Activated CD4-positive, alpha-beta memory T cell treated with anti-CD3 and anti-CD28 coated beads for 36 hours (primary cell): ENCODE data around the gene CCT8. TPM values are rescaled to one million over a fixed set of nuclear protein-coding genes. Genes with fewer than 3 reads are reported as not detected.

Source experiments
- CTCF ChIA-PET: fragments of 350-600 bp; sonication (Branson Sonifier 250); formaldehyde crosslinking; loops from one replicate; lab custom pipeline; 2021; ENCODE audit warnings: antibody characterized with exemption, inconsistent platforms; lab: Charles Lee
- POLR2A ChIA-PET: fragments of 350-600 bp; sonication (Branson Sonifier 250); formaldehyde crosslinking; loops from one replicate; lab custom pipeline; 2021; ENCODE audit warnings: antibody characterized with exemption; lab: Charles Lee
- DNase-seq: peaks from one replicate; pipeline ENCODE4 v3.0.0-alpha.2; 2020
- H3K27ac Mint-ChIP-seq: one replicate; pipeline ENCODE4 v1.8.0; 2021; ENCODE audit warnings: mixed read lengths
- H3K27me3 Mint-ChIP-seq: one replicate; pipeline ENCODE4 v1.8.0; 2021; ENCODE audit warnings: mixed read lengths
- H3K36me3 Mint-ChIP-seq: one replicate; pipeline ENCODE4 v1.8.0; 2021; ENCODE audit warnings: mixed read lengths
- H3K4me1 Mint-ChIP-seq: one replicate; pipeline ENCODE4 v1.8.0; 2021; ENCODE audit warnings: low read depth, mixed read lengths
- H3K4me3 Mint-ChIP-seq: one replicate; pipeline ENCODE4 v1.8.0; 2021; ENCODE audit warnings: mild to moderate bottlenecking, mixed read lengths
- H3K9me3 Mint-ChIP-seq: one replicate; pipeline ENCODE4 v1.8.0; 2021; ENCODE audit warnings: mixed read lengths
- intact Hi-C: fragments of 100-400 bp; cut with micrococcal nuclease; formaldehyde crosslinking; loops from one replicate; pipeline ENCODE4 v1.15.1; 2023
- total RNA-seq, 2 experiments: library from RNA; stranded (reverse); gene quantifications; one replicate each; pipeline ENCODE4 v1.2.3, GENCODE V29; 2021

CCT8 gene
- total RNA-seq, 2 experiments from 2014 or later = 431 to 435 TPM

DNA sequence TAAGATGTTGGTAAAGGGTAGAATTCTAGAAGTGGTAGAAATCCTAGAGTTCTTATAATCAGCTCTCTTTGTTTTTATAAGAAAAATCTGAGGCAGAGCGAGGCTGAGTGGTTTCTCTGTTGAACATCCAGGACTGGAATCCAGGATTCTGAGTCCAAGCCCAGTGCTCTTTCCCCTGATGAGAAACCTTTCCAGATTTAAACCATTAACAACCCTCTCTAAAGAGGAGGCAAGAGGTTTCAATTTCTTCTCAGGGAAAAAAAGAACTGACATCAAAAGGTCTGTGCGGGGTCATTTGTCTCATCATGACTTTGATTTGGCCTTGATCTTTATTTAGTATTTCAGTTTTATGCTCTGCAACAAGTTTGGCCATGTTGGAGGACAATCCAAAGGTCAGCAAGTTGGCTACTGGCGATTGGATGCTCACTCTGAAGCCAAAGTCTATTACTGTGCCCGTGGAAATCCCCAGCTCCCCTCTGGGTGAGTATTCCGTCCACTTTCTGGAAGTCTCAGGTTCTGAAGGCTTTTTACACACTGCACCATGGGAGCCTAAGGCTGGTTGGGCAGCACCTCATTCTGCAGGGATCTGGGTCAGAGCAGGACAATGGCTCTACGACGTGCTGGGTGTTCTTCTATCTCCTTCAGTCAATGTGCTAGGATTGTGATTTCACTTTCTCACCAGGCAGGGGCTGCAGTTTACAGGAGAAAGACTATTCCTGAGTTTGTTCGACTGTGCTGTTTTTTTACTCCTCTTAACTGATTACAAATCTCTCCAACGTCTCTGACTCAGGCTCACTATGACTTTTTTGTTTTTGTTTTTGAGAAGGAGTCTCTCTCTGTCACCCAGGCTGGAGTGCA is 18.9 kb upstream of the CCT8 start:
- H3K27me3 Mint-ChIP-seq = no peaks in the 10 kb centered on the region
- H3K9me3 Mint-ChIP-seq = no peaks in the 10 kb centered on the region
- peaks cover 15% of the 10 kb centered on the region for H3K4me1 Mint-ChIP-seq
- intact Hi-C loops = no loop called here
- H3K4me3 Mint-ChIP-seq = no peak overlapping the region
- ChIA-PET CTCF (interaction anchor here (0.7 to 7.5 kb wide), 5 partner anchors 15 to 284 kb away, joined by 3 to 72 read pairs (median 5); no protein-coding TSS in a partner anchor), POLR2A (no interaction called here)
- H3K27ac Mint-ChIP-seq = no peak overlapping the region
- H3K36me3 Mint-ChIP-seq = peaks cover 13% of the 10 kb centered on the region
- no peak for DNase-seq

DNA sequence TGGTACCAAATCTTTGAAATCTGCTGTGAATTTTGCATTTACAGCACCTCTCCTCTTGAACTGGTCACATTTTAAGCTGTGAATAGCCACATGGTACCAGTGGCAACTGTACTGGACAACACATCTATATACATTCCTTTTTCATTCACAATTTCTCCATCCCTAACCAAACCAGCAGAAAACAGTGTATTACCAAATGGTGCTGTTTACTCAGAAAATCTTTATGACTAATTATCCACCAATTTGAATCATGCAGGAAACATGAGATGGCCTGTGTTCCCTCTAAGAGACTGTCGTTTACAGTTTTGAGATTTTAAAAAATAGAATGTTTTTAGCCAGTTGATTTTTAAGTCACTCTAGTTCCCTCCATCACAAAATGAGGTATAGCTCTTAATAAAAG is 17.6 kb upstream of the CCT8 start:
- ChIA-PET CTCF (interaction anchor here (1.3 to 7.5 kb wide), 6 partner anchors 17 to 286 kb away, joined by 3 to 72 read pairs (median 9); partner anchors contain the start of gene CCT8), POLR2A (interaction anchor here (1.5 kb wide), 1 partner anchor 208 kb away, joined by 3 read pairs; the partner anchor contains the start of gene BACH1)
- no peak overlapping the region for H3K4me3 Mint-ChIP-seq
- H3K9me3 Mint-ChIP-seq = no peaks in the 10 kb centered on the region
- H3K36me3 Mint-ChIP-seq = peaks cover 13% of the 10 kb centered on the region
- H3K27me3 Mint-ChIP-seq = no peaks in the 10 kb centered on the region
- DNase-seq = no peak
- peak overlapping the region; percentile 38 for H3K27ac Mint-ChIP-seq
- intact Hi-C loops = loop anchor here (2.0 kb wide), 4 partner anchors 14 to 758 kb away; no protein-coding TSS in a partner anchor
- H3K4me1 Mint-ChIP-seq = peaks cover 15% of the 10 kb centered on the region

- intact Hi-C loops = no loop called here
- CTCF ChIA-PET = no interaction called here
- no peak overlapping the region for H3K4me3 Mint-ChIP-seq
- no peak for DNase-seq
- peaks cover 26% of the 10 kb centered on the region for H3K4me1 Mint-ChIP-seq
- no peaks in the 10 kb centered on the region for H3K27me3 Mint-ChIP-seq
- H3K36me3 Mint-ChIP-seq = peaks cover 3% of the 10 kb centered on the region
- H3K9me3 Mint-ChIP-seq = no peaks in the 10 kb centered on the region
- H3K27ac Mint-ChIP-seq = no peak overlapping the region
- POLR2A ChIA-PET = interaction anchor here (1.1 kb wide), 1 partner anchor 8 kb away, joined by 3 read pairs; no protein-coding TSS in a partner anchor
These were observed 11.8 kb upstream of the CCT8 start for GRCh38 chr21:29085106-29085752.

DNA sequence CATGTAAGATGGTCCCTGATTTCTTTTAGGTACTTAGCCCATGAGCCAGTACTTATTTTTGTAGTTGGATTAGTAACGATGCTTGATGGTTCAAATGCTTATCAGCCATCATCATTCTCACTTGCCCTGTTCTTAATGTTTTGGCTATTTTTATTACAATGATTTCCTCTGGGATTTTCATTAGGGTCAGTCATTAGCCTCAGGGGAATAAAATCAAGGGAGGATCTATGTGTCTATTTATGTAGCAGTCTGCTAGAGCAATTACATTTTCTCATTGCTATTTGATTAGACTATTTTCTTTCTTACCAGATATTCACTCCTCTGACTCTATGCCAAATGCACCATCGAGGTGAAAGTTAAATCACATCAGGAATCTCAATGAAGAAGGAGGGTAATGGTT is 10.9 kb upstream of the CCT8 start:
- Mint-ChIP-seq H3K27ac (no peak overlapping the region), H3K4me3 (no peak overlapping the region), H3K27me3 (no peaks in the 10 kb centered on the region), H3K9me3 (no peaks in the 10 kb centered on the region), H3K4me1 (peaks cover 32% of the 10 kb centered on the region), H3K36me3 (peaks cover 6% of the 10 kb centered on the region)
- CTCF ChIA-PET = no interaction called here
- POLR2A ChIA-PET = no interaction called here
- no peak for DNase-seq
- intact Hi-C loops = no loop called here

- Mint-ChIP-seq H3K27ac (no peak overlapping the region), H3K4me1 (peaks cover 42% of the 10 kb centered on the region)
These were observed 9.9 kb upstream of the CCT8 start for GRCh38 chr21:29083306-29083705.

DNA sequence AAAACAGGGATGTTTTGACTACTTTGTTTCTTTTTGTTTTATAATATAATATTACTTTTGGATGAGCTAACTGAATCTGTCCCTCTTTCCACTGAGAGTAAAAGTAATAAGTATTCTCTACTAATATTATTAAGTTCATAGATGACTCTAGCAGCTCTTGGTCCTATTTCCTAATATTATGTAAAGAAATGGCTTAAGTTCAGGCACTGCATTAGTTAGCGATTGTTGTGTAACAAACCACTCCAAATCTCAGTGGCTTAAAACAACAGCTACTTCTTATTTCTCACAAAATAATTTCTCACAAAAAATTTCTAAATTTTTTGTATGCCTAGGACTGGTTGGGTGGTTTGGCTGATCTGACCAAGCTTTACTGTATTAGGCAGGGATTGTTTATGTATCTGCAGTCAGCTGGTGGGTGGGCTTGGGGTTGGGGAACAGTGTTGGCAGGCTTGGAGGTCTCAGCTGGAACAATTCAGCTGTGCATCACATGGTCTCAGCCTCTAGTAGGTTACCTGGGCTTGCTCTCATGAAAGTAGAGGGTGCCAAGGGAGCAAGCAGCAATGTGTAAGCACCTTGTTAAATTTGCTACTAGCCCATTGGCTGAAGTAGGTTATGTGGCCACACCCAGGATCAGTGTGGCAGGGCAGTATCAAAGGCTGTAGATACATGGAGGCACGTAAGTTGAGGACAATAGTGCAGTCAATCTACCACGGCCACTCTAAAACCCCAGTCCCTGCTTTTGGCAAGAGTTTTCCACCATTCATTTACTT is 8.8 kb upstream of the CCT8 start:
- Mint-ChIP-seq H3K9me3 (no peaks in the 10 kb centered on the region), H3K27ac (no peak overlapping the region), H3K4me3 (no peak overlapping the region), H3K4me1 (peaks cover 43% of the 10 kb centered on the region), H3K36me3 (peaks cover 6% of the 10 kb centered on the region), H3K27me3 (no peaks in the 10 kb centered on the region)
- intact Hi-C loops = no loop called here
- DNase-seq = no peak
- ChIA-PET CTCF (interaction anchor here (2.0 kb wide), 1 partner anchor 289 kb away, joined by 9 read pairs; no protein-coding TSS in a partner anchor), POLR2A (interaction anchor here (1.8 kb wide), 1 partner anchor 9 kb away, joined by 6 read pairs; the partner anchor contains the start of gene CCT8)

More at GRCh38 chr21:29083306-29083705, 9.9 kb upstream of the CCT8 start:
- ChIA-PET POLR2A (interaction anchor here (1.8 kb wide), 1 partner anchor 10 kb away, joined by 6 read pairs; the partner anchor contains the start of gene CCT8), CTCF (interaction anchor here (2.0 kb wide), 1 partner anchor 288 kb away, joined by 9 read pairs; no protein-coding TSS in a partner anchor)
- H3K27me3 Mint-ChIP-seq = no peaks in the 10 kb centered on the region
- no peak for DNase-seq
- H3K4me3 Mint-ChIP-seq = no peak overlapping the region
- no peaks in the 10 kb centered on the region for H3K9me3 Mint-ChIP-seq
- peaks cover 6% of the 10 kb centered on the region for H3K36me3 Mint-ChIP-seq
- intact Hi-C loops = no loop called here

GRCh38 chr21:29080454-29080941 is 7.0 kb upstream of the CCT8 start:
- Mint-ChIP-seq H3K36me3 (peaks cover 2% of the 10 kb centered on the region), H3K9me3 (no peaks in the 10 kb centered on the region), H3K4me1 (peaks cover 55% of the 10 kb centered on the region), H3K27me3 (no peaks in the 10 kb centered on the region), H3K27ac (peak overlapping the region; percentile 81), H3K4me3 (peak overlapping the region; percentile 24)
- peak; percentile 31 for DNase-seq
- intact Hi-C loops = no loop called here
- POLR2A ChIA-PET = interaction anchor here (1.2 kb wide), 2 partner anchors 78 to 219 kb away, joined by 3 to 4 read pairs; no protein-coding TSS in a partner anchor
- CTCF ChIA-PET = interaction anchor here (1.4 to 1.6 kb wide), 2 partner anchors 17 to 291 kb away, joined by 3 to 5 read pairs; no protein-coding TSS in a partner anchor

- Mint-ChIP-seq H3K36me3 (peaks cover 2% of the 10 kb centered on the region), H3K4me3 (peak overlapping the region; percentile 84), H3K4me1 (peaks cover 58% of the 10 kb centered on the region), H3K27me3 (no peaks in the 10 kb centered on the region), H3K27ac (peak overlapping the region; percentile 81), H3K9me3 (no peaks in the 10 kb centered on the region)
- peak; percentile 66 for DNase-seq
- POLR2A ChIA-PET = interaction anchor here (4.5 kb wide), 1 partner anchor 220 kb away, joined by 26 read pairs; the partner anchor contains the start of gene BACH1
- CTCF ChIA-PET = interaction anchor here (0.8 to 1.6 kb wide), 6 partner anchors 9 to 297 kb away, joined by 3 to 6 read pairs (median 4); no protein-coding TSS in a partner anchor
- intact Hi-C loops = loop anchor here (1.0 to 5.0 kb wide), 5 partner anchors 221 to 358 kb away; no protein-coding TSS in a partner anchor
These were observed 5.7 kb upstream of the CCT8 start for GRCh38 chr21:29078869-29079767.

- intact Hi-C loops = loop anchor here (2.0 to 5.0 kb wide), 5 partner anchors 13 to 360 kb away; no protein-coding TSS in a partner anchor
- peak; percentile 57 for DNase-seq
- POLR2A ChIA-PET = interaction anchor here (0.6 to 4.5 kb wide), 6 partner anchors 8 to 294 kb away, joined by 3 to 26 read pairs (median 3); partner anchors contain the start of genes BACH1 and USP16
- CTCF ChIA-PET = interaction anchor here (1.0 to 2.0 kb wide), 2 partner anchors 15 to 294 kb away, joined by 5 to 9 read pairs; no protein-coding TSS in a partner anchor
- H3K4me1 Mint-ChIP-seq = peaks cover 62% of the 10 kb centered on the region
- peak overlapping the region; percentile 84 for H3K4me3 Mint-ChIP-seq
- H3K9me3 Mint-ChIP-seq = no peaks in the 10 kb centered on the region
- peak overlapping the region; percentile 81 for H3K27ac Mint-ChIP-seq
- H3K36me3 Mint-ChIP-seq = peaks cover 8% of the 10 kb centered on the region
- no peaks in the 10 kb centered on the region for H3K27me3 Mint-ChIP-seq
These were observed 4.2 kb upstream of the CCT8 start for GRCh38 chr21:29077651-29078090.
